ENCODE measurements around the gene WDR93.

WDR93 gene

DNA sequence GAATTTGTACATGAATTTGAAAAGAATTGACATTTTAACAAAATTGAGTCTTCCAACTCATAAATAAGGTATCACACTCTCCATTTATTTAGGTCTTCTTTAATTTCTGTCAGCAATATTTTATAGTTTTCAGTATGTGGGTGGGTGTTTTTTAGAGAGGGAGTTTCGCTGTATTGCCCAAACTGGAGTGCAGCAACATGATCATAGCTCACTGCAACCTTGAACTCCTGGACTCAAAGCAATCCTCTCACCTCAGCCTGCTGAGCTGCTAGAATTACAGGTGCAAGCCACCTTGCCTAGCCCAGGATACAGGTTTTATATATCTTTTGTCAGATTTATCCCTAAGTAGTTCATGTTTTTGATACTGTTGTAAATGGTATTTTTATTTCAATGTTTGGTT, 4.6 kb downstream of the WDR93 start:
- H3K9ac ChIP-seq (ENCODE audit: low read length), result no peak overlapping the region
- no peak overlapping the region for H2BK120ac ChIP-seq (ENCODE audit: low read depth, low read length)
- no peaks in the 10 kb centered on the region for H3K27me3 ChIP-seq (ENCODE audit: insufficient read depth, low read length, poor library complexity)
- H3K4me1 ChIP-seq (ENCODE audit: control insufficient read depth, low read depth, low read length), result peaks cover 2% of the 10 kb centered on the region
- H2BK5ac ChIP-seq (ENCODE audit: low read length), result no peak overlapping the region
- no peak overlapping the region for H4K8ac ChIP-seq (ENCODE audit: low read depth, low read length)
- H2AK5ac ChIP-seq (ENCODE audit: low read length), result no peak overlapping the region
- no peak overlapping the region for H3K27ac ChIP-seq (ENCODE audit: low read depth, low read length)
- no peak overlapping the region for H3K56ac ChIP-seq (ENCODE audit: low read length)
- H3K79me1 ChIP-seq (ENCODE audit: low read length), result no peaks in the 10 kb centered on the region
- H3K79me2 ChIP-seq (ENCODE audit: control insufficient read depth, insufficient read depth, low read length), result no peaks in the 10 kb centered on the region
- WGBS (ENCODE audit: extremely low coverage, insufficient coverage, low lambda C conversion rate), result no CpG with 5 or more reads among the region's 1 CpG
- H3K36me3 ChIP-seq (ENCODE audit: control insufficient read depth, insufficient read depth, low read length), result no peaks in the 10 kb centered on the region
- H3K4me2 ChIP-seq (ENCODE audit: low read length), result no peak overlapping the region
- no peak overlapping the region for H3K4me3 ChIP-seq (ENCODE audit: low read length)
- H3K4ac ChIP-seq (ENCODE audit: low read depth, low read length), result no peak overlapping the region
- no peak for DNase-seq
- H3K18ac ChIP-seq (ENCODE audit: low read length), result no peak overlapping the region
- H2BK15ac ChIP-seq (replicated peaks; ENCODE audit: low read depth), result no peak overlapping the region
- H4K5ac ChIP-seq (ENCODE audit: low read length), result no peak overlapping the region
- no peak overlapping the region for H3K23ac ChIP-seq (ENCODE audit: low read length)

DNA sequence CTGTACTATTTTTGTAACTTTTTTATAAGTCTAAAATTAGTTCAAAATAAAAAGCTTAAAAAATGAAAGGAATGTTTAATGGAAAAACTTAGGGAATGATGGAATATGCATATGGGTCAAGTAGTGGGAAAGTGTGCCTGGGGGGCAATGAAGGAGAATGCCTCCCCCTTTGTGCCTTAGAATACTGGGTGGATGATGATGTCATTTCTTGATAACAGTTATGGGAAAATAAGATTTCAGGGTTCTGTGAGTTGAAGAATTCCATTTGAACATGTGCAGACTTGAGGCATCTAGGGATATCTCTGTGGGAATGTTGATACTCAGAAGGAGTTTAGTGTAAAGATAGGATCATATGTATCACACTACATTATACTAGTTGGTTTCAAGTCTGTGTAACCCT, 13.8 kb downstream of the WDR93 start:
- Histone ChIP-seq H2BK5ac (ENCODE audit: low read length) (no peak overlapping the region), H2BK120ac (ENCODE audit: low read depth, low read length) (no peak overlapping the region), H3K4ac (ENCODE audit: low read depth, low read length) (no peak overlapping the region), H3K4me1 (ENCODE audit: control insufficient read depth, low read depth, low read length) (no peaks in the 10 kb centered on the region), H3K4me3 (ENCODE audit: low read length) (no peak overlapping the region), H3K36me3 (ENCODE audit: control insufficient read depth, insufficient read depth, low read length) (no peaks in the 10 kb centered on the region), H2AK5ac (ENCODE audit: low read length) (no peak overlapping the region), H3K27me3 (ENCODE audit: insufficient read depth, low read length, poor library complexity) (peaks cover 2% of the 10 kb centered on the region), H3K23ac (ENCODE audit: low read length) (no peak overlapping the region), H3K27ac (ENCODE audit: low read depth, low read length) (no peak overlapping the region), H3K79me1 (ENCODE audit: low read length) (no peaks in the 10 kb centered on the region), H3K56ac (ENCODE audit: low read length) (no peak overlapping the region), H2BK15ac (replicated peaks; ENCODE audit: low read depth) (no peak overlapping the region), H3K4me2 (ENCODE audit: low read length) (no peak overlapping the region), H3K9ac (ENCODE audit: low read length) (no peak overlapping the region), H4K8ac (ENCODE audit: low read depth, low read length) (no peak overlapping the region), H4K5ac (ENCODE audit: low read length) (no peak overlapping the region), H3K18ac (ENCODE audit: low read length) (no peak overlapping the region), H3K79me2 (ENCODE audit: control insufficient read depth, insufficient read depth, low read length) (no peaks in the 10 kb centered on the region)
- no peak for DNase-seq

DNA sequence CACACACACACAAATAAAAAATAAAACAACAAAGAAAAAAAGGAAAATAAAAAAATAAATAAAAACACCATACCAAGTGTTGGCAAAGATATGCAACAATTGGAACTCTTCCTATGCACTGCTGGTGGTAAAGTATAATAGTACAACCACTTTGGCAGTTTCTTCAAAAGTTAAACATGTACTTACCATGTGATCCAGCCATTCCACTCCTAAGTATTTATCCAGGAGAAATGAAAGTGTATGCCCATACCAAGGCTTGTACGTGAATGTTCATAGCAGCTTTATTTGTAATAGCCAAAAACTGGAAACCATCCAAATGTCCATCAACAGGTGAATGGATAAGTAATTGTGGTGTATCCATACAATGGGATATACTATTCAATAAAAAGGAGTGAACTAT, 17.0 kb downstream of the WDR93 start:
- no peak overlapping the region for H3K4ac ChIP-seq (ENCODE audit: low read depth, low read length)
- H3K4me2 ChIP-seq (ENCODE audit: low read length), result no peak overlapping the region
- H3K27ac ChIP-seq (ENCODE audit: low read depth, low read length), result no peak overlapping the region
- no peak overlapping the region for H3K9ac ChIP-seq (ENCODE audit: low read length)
- H3K79me1 ChIP-seq (ENCODE audit: low read length), result no peaks in the 10 kb centered on the region
- no peak overlapping the region for H2BK5ac ChIP-seq (ENCODE audit: low read length)
- H4K8ac ChIP-seq (ENCODE audit: low read depth, low read length), result no peak overlapping the region
- H3K4me3 ChIP-seq (ENCODE audit: low read length), result no peak overlapping the region
- no peak overlapping the region for H4K5ac ChIP-seq (ENCODE audit: low read length)
- no peak overlapping the region for H2BK15ac ChIP-seq (replicated peaks; ENCODE audit: low read depth)
- H2BK120ac ChIP-seq (ENCODE audit: low read depth, low read length), result no peak overlapping the region
- no peaks in the 10 kb centered on the region for H3K4me1 ChIP-seq (ENCODE audit: control insufficient read depth, low read depth, low read length)
- H3K56ac ChIP-seq (ENCODE audit: low read length), result no peak overlapping the region
- H3K36me3 ChIP-seq (ENCODE audit: control insufficient read depth, insufficient read depth, low read length), result no peaks in the 10 kb centered on the region
- H3K18ac ChIP-seq (ENCODE audit: low read length), result no peak overlapping the region
- WGBS (ENCODE audit: extremely low coverage, insufficient coverage, low lambda C conversion rate), result no CpG with 5 or more reads among the region's 1 CpG
- peaks cover 2% of the 10 kb centered on the region for H3K27me3 ChIP-seq (ENCODE audit: insufficient read depth, low read length, poor library complexity)
- DNase-seq, result no peak
- no peak overlapping the region for H3K23ac ChIP-seq (ENCODE audit: low read length)
- H2AK5ac ChIP-seq (ENCODE audit: low read length), result no peak overlapping the region
- no peaks in the 10 kb centered on the region for H3K79me2 ChIP-seq (ENCODE audit: control insufficient read depth, insufficient read depth, low read length)

GRCh38 chr15:89714775-89715174, 24.2 kb downstream of the WDR93 start:
- no peak overlapping the region for H3K4ac ChIP-seq (ENCODE audit: low read depth, low read length)
- no peak overlapping the region for H4K8ac ChIP-seq (ENCODE audit: low read depth, low read length)
- no peaks in the 10 kb centered on the region for H3K27me3 ChIP-seq (ENCODE audit: insufficient read depth, low read length, poor library complexity)
- H2BK15ac ChIP-seq (replicated peaks; ENCODE audit: low read depth), result no peak overlapping the region
- H3K18ac ChIP-seq (ENCODE audit: low read length), result no peak overlapping the region
- no CpG with 5 or more reads among the region's 2 CpGs for WGBS (ENCODE audit: extremely low coverage, insufficient coverage, low lambda C conversion rate)
- no peaks in the 10 kb centered on the region for H3K79me2 ChIP-seq (ENCODE audit: control insufficient read depth, insufficient read depth, low read length)
- no peaks in the 10 kb centered on the region for H3K36me3 ChIP-seq (ENCODE audit: control insufficient read depth, insufficient read depth, low read length)
- no peak overlapping the region for H3K9ac ChIP-seq (ENCODE audit: low read length)
- no peak overlapping the region for H3K4me2 ChIP-seq (ENCODE audit: low read length)
- no peak overlapping the region for H3K27ac ChIP-seq (ENCODE audit: low read depth, low read length)
- no peak overlapping the region for H2BK5ac ChIP-seq (ENCODE audit: low read length)
- H4K5ac ChIP-seq (ENCODE audit: low read length), result no peak overlapping the region
- no peak overlapping the region for H2BK120ac ChIP-seq (ENCODE audit: low read depth, low read length)
- no peak overlapping the region for H2AK5ac ChIP-seq (ENCODE audit: low read length)
- no peak overlapping the region for H3K4me3 ChIP-seq (ENCODE audit: low read length)
- DNase-seq, result no peak
- H3K56ac ChIP-seq (ENCODE audit: low read length), result no peak overlapping the region
- H3K23ac ChIP-seq (ENCODE audit: low read length), result no peak overlapping the region
- H3K79me1 ChIP-seq (ENCODE audit: low read length), result no peaks in the 10 kb centered on the region
- H3K4me1 ChIP-seq (ENCODE audit: control insufficient read depth, low read depth, low read length), result no peaks in the 10 kb centered on the region

DNA sequence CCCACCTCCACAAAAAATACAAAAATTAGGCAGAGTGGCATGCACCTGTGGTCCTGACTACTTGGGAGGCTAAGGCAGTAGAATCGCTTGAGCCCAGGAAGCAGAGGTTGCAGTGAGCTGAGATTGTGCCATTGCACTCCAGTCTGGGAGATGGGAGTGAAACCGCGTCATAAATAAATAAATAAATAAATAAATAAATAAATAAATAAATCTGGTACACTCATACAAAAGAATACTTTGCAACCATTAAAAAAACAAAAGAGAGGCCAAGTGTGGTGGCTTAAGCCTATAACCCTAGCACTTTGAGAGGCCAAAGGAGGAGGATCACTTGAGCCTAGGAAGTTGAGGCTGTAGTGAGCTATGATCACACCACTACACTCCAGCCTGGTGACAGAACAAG, 32.4 kb downstream of the WDR93 start:
- Histone ChIP-seq H2BK5ac (ENCODE audit: low read length) (no peak overlapping the region), H3K23ac (ENCODE audit: low read length) (no peak overlapping the region), H4K5ac (ENCODE audit: low read length) (no peak overlapping the region), H3K4ac (ENCODE audit: low read depth, low read length) (no peak overlapping the region), H3K56ac (ENCODE audit: low read length) (no peak overlapping the region), H3K4me2 (ENCODE audit: low read length) (no peak overlapping the region), H3K79me2 (ENCODE audit: control insufficient read depth, insufficient read depth, low read length) (no peaks in the 10 kb centered on the region), H4K8ac (ENCODE audit: low read depth, low read length) (no peak overlapping the region), H3K18ac (ENCODE audit: low read length) (no peak overlapping the region), H2AK5ac (ENCODE audit: low read length) (no peak overlapping the region), H3K9ac (ENCODE audit: low read length) (no peak overlapping the region), H2BK120ac (ENCODE audit: low read depth, low read length) (no peak overlapping the region), H3K27me3 (ENCODE audit: insufficient read depth, low read length, poor library complexity) (no peaks in the 10 kb centered on the region), H3K36me3 (ENCODE audit: control insufficient read depth, insufficient read depth, low read length) (no peaks in the 10 kb centered on the region), H2BK15ac (replicated peaks; ENCODE audit: low read depth) (no peak overlapping the region), H3K4me1 (ENCODE audit: control insufficient read depth, low read depth, low read length) (no peaks in the 10 kb centered on the region), H3K4me3 (ENCODE audit: low read length) (no peak overlapping the region), H3K27ac (ENCODE audit: low read depth, low read length) (no peak overlapping the region), H3K79me1 (ENCODE audit: low read length) (no peaks in the 10 kb centered on the region)
- no peak for DNase-seq
- WGBS (ENCODE audit: extremely low coverage, insufficient coverage, low lambda C conversion rate), result no CpG with 5 or more reads among the region's 3 CpGs

- Histone ChIP-seq H3K4ac (ENCODE audit: low read depth, low read length) (no peak overlapping the region), H2BK15ac (replicated peaks; ENCODE audit: low read depth) (no peak overlapping the region), H3K9ac (ENCODE audit: low read length) (no peak overlapping the region), H3K36me3 (ENCODE audit: control insufficient read depth, insufficient read depth, low read length) (no peaks in the 10 kb centered on the region), H3K27me3 (ENCODE audit: insufficient read depth, low read length, poor library complexity) (no peaks in the 10 kb centered on the region), H3K27ac (ENCODE audit: low read depth, low read length) (no peak overlapping the region), H2BK120ac (ENCODE audit: low read depth, low read length) (no peak overlapping the region), H3K79me2 (ENCODE audit: control insufficient read depth, insufficient read depth, low read length) (no peaks in the 10 kb centered on the region), H2BK5ac (ENCODE audit: low read length) (no peak overlapping the region), H3K4me3 (ENCODE audit: low read length) (no peak overlapping the region), H3K79me1 (ENCODE audit: low read length) (no peaks in the 10 kb centered on the region), H2AK5ac (ENCODE audit: low read length) (no peak overlapping the region), H3K18ac (ENCODE audit: low read length) (no peak overlapping the region), H3K4me1 (ENCODE audit: control insufficient read depth, low read depth, low read length) (no peaks in the 10 kb centered on the region), H4K5ac (ENCODE audit: low read length) (no peak overlapping the region), H3K4me2 (ENCODE audit: low read length) (no peak overlapping the region), H4K8ac (ENCODE audit: low read depth, low read length) (no peak overlapping the region), H3K23ac (ENCODE audit: low read length) (no peak overlapping the region), H3K56ac (ENCODE audit: low read length) (no peak overlapping the region)
- no CpG with 5 or more reads among the region's 1 CpG for WGBS (ENCODE audit: extremely low coverage, insufficient coverage, low lambda C conversion rate)
- DNase-seq, result no peak
Observed at GRCh38 chr15:89724621-89725020, 34.0 kb downstream of the WDR93 start.
